GM21390 (cell line): ENCODE results near the gene HBM.
"Not testable (repeated sequence)": the region's sequence is repeated elsewhere in the genome, so short reads cannot be mapped to it uniquely, and the experiment has no call there.

Source experiments
- ATAC-seq: cut with Tn5 transposase; IDR thresholded peaks from one replicate; pipeline ENCODE4 v1.9.1; 2021; ENCODE audit not compliant: unreplicated experiment

The HBM gene

GRCh38 chr16:165539-166374 lies at the start of gene HBM:
Gene HBM, plus strand, starts transcription at chr16:165978. Its CDS starts 20 bp downstream, at chr16:165998.
- no peak for ATAC-seq

- no peak for ATAC-seq
Observed at GRCh38 chr16:116015-116414, 49.8 kb upstream of the HBM start.

- ATAC-seq = no peak
Observed at GRCh38 chr16:117379-118365, 48.1 kb upstream of the HBM start.

- no peak for ATAC-seq
Observed at GRCh38 chr16:118857-119256, 46.9 kb upstream of the HBM start.

- no peak for ATAC-seq
Observed at GRCh38 chr16:119295-119694, 46.5 kb upstream of the HBM start.

GRCh38 chr16:119835-120491 lies 45.8 kb upstream of the HBM start:
- no peak for ATAC-seq

- ATAC-seq = no peak
Observed at GRCh38 chr16:120756-121155, 45.0 kb upstream of the HBM start.

GRCh38 chr16:122361-122760 lies 43.4 kb upstream of the HBM start:
- ATAC-seq = no peak

GRCh38 chr16:123558-124350 lies 42.0 kb upstream of the HBM start:
- not testable (repeated sequence) for ATAC-seq

- ATAC-seq = no peak
Observed at GRCh38 chr16:125011-125410, 40.8 kb upstream of the HBM start.

GRCh38 chr16:129075-129474 lies 36.7 kb upstream of the HBM start:
- no peak for ATAC-seq

GRCh38 chr16:130533-131173 lies 35.1 kb upstream of the HBM start:
- ATAC-seq = no peak

GRCh38 chr16:132120-132519 lies 33.7 kb upstream of the HBM start:
- ATAC-seq = no peak

- ATAC-seq = no peak
Observed at GRCh38 chr16:133716-134115, 32.1 kb upstream of the HBM start.

GRCh38 chr16:138049-138417 lies 27.7 kb upstream of the HBM start:
- ATAC-seq = no peak

GRCh38 chr16:140175-140857 lies 25.5 kb upstream of the HBM start:
- no peak for ATAC-seq

GRCh38 chr16:142405-142967 lies 23.3 kb upstream of the HBM start:
- ATAC-seq = no peak

GRCh38 chr16:143047-143446 lies 22.7 kb upstream of the HBM start:
- ATAC-seq = no peak

- ATAC-seq = no peak
Observed at GRCh38 chr16:143456-143855, 22.3 kb upstream of the HBM start.
